OCI-LY3 (cell line): ENCODE results near the gene ROBO2.

Experiments
- H2AFZ ChIP-seq: fragments of 200-600, 300-600 bp; shearing (Covaris generic); 2 replicates; pipeline ENCODE4 v1.6.0; 2014; ENCODE audit warnings: antibody characterized with exemption, low read depth, low read length
- H3K27ac ChIP-seq: fragments of 200-600, 300-600 bp; sonication (generic); 2 replicates; pipeline ENCODE4 v1.5.1; 2014; ENCODE audit warnings: mild to moderate bottlenecking, low read length, moderate library complexity, mixed read lengths
- H3K27me3 ChIP-seq: fragments of 200-600, 300-600 bp; sonication (generic); 2 replicates; pipeline ENCODE4 v1.6.1; 2014; ENCODE audit warnings: low read depth, low read length, mixed read lengths
- H3K36me3 ChIP-seq: fragments of 200-600, 300-600 bp; sonication (generic); replicated peaks from 2 replicates; pipeline ENCODE3; 2014; ENCODE audit warnings: low read depth, low read length, mixed read lengths
- H3K4me1 ChIP-seq: fragments of 300-600, 200-600 bp; sonication (generic); 2 replicates; pipeline ENCODE4 v1.6.1; 2014; ENCODE audit warnings: low read length, mixed read lengths
- H3K4me2 ChIP-seq: fragments of 200-600, 300-600 bp; sonication (generic); 2 replicates; pipeline ENCODE4 v1.6.1; 2014; ENCODE audit warnings: low read length, mixed read lengths
- H3K4me3 ChIP-seq: fragments of 300-600, 200-600 bp; sonication (generic); 2 replicates; pipeline ENCODE4 v1.5.1; 2014; ENCODE audit warnings: antibody characterized with exemption, mild to moderate bottlenecking, low read length, moderate library complexity
- H3K79me2 ChIP-seq: fragments of 300-600, 200-600 bp; shearing (Covaris generic); 2 replicates; pipeline ENCODE4 v1.6.1; 2014; ENCODE audit warnings: mild to moderate bottlenecking, low read length, mixed read lengths
- H3K9ac ChIP-seq: fragments of 300-600, 200-600 bp; shearing (Covaris generic); 2 replicates; pipeline ENCODE4 v1.6.0; 2014; ENCODE audit warnings: mild to moderate bottlenecking, low read length, moderate library complexity
- H3K9me3 ChIP-seq: fragments of 200-600, 300-600 bp; shearing (Covaris generic); 2 replicates; pipeline ENCODE4 v1.6.1; 2014; ENCODE audit warnings: low read length, mixed read lengths; ENCODE audit not compliant: insufficient read depth
- H4K20me1 ChIP-seq: fragments of 200-600, 300-600 bp; sonication (generic); 2 replicates; pipeline ENCODE4 v1.6.1; 2016; ENCODE audit warnings: low read length, mixed read lengths; ENCODE audit not compliant: insufficient read depth
- CTCF ChIP-seq: fragments of 200-600, 300-600 bp; sonication (generic); IDR thresholded peaks from 2 replicates; pipeline ENCODE4 v1.5.1; 2014; ENCODE audit warnings: antibody characterized with exemption, low read length, low read depth
- EZH2phosphoT487 ChIP-seq: fragments of 200-600 bp; shearing (Covaris generic); IDR thresholded peaks from 2 replicates; pipeline ENCODE4 v1.6.1; 2018; ENCODE audit warnings: antibody characterized with exemption, mixed run types, low read depth

Gene ROBO2

GRCh38 chr3:77682162-77682561, 642.3 kb downstream of the ROBO2 start:
- H3K9me3 ChIP-seq: peaks cover 26% of the 10 kb centered on the region
- H3K27me3 ChIP-seq: no peaks in the 10 kb centered on the region
- H3K4me3 ChIP-seq: no peak overlapping the region
- H3K79me2 ChIP-seq: no peaks in the 10 kb centered on the region
- H3K9ac ChIP-seq: no peak overlapping the region
- TF ChIP-seq CTCF (no peak), EZH2phosphoT487 (no peak)
- H3K4me1 ChIP-seq: no peaks in the 10 kb centered on the region
- no peaks in the 10 kb centered on the region for H4K20me1 ChIP-seq
- H3K27ac ChIP-seq: no peak overlapping the region
- H3K36me3 ChIP-seq: no peaks in the 10 kb centered on the region
- H2AFZ ChIP-seq: no peak overlapping the region
- no peak overlapping the region for H3K4me2 ChIP-seq

GRCh38 chr3:77684115-77684514, 644.2 kb downstream of the ROBO2 start:
- no peak overlapping the region for H3K9ac ChIP-seq
- TF ChIP-seq EZH2phosphoT487 (no peak), CTCF (no peak)
- no peaks in the 10 kb centered on the region for H3K79me2 ChIP-seq
- no peaks in the 10 kb centered on the region for H3K4me1 ChIP-seq
- no peak overlapping the region for H3K4me3 ChIP-seq
- H3K27me3 ChIP-seq: no peaks in the 10 kb centered on the region
- H3K36me3 ChIP-seq: no peaks in the 10 kb centered on the region
- no peaks in the 10 kb centered on the region for H4K20me1 ChIP-seq
- peaks cover 26% of the 10 kb centered on the region for H3K9me3 ChIP-seq
- no peak overlapping the region for H3K27ac ChIP-seq
- H2AFZ ChIP-seq: no peak overlapping the region
- no peak overlapping the region for H3K4me2 ChIP-seq

GRCh38 chr3:77685713-77686112, 645.8 kb downstream of the ROBO2 start:
- no peak overlapping the region for H3K4me2 ChIP-seq
- H3K9ac ChIP-seq: no peak overlapping the region
- H3K79me2 ChIP-seq: no peaks in the 10 kb centered on the region
- H3K27ac ChIP-seq: no peak overlapping the region
- TF ChIP-seq EZH2phosphoT487 (no peak), CTCF (no peak)
- peaks cover 22% of the 10 kb centered on the region for H3K9me3 ChIP-seq
- no peaks in the 10 kb centered on the region for H4K20me1 ChIP-seq
- H3K27me3 ChIP-seq: no peaks in the 10 kb centered on the region
- H2AFZ ChIP-seq: no peak overlapping the region
- H3K36me3 ChIP-seq: no peaks in the 10 kb centered on the region
- no peak overlapping the region for H3K4me3 ChIP-seq
- no peaks in the 10 kb centered on the region for H3K4me1 ChIP-seq

- Histone ChIP-seq H3K4me1 (no peaks in the 10 kb centered on the region), H3K9me3 (peaks cover 16% of the 10 kb centered on the region), H3K9ac (no peak overlapping the region), H3K36me3 (no peaks in the 10 kb centered on the region), H3K27me3 (no peaks in the 10 kb centered on the region), H3K4me3 (no peak overlapping the region), H3K79me2 (no peaks in the 10 kb centered on the region), H3K4me2 (no peak overlapping the region), H2AFZ (no peak overlapping the region), H3K27ac (no peak overlapping the region), H4K20me1 (no peaks in the 10 kb centered on the region)
- no peak for TF ChIP-seq EZH2phosphoT487
- no peak for TF ChIP-seq CTCF
Observed at GRCh38 chr3:77686560-77686959, 646.7 kb downstream of the ROBO2 start.
